Prostate gland (tissue), 2 donors: ENCODE measurements around the gene CD248.

Source experiments
- CTCF ChIP-seq, 4 experiments: fragments of 200-600 bp in 2 of 4; fragments of 450-650 bp in 2 of 4; sonication (generic) in 2 of 4; IDR thresholded peaks; 1 replicate in 3 of 4; 2 replicates in 1 of 4; pipeline ENCODE4 v1.5.1; 2016 to 2019; ENCODE audit warnings: antibody characterized with exemption in 4 of 4, mild to moderate bottlenecking in 2 of 4, moderate library complexity in 2 of 4
- POLR2A ChIP-seq: fragments of 450-650 bp; IDR thresholded peaks from one replicate; pipeline ENCODE4 v1.6.1; 2016; ENCODE audit warnings: antibody characterized with exemption, mild to moderate bottlenecking
- POLR2AphosphoS5 ChIP-seq: sonication (generic); formaldehyde crosslinking; IDR thresholded peaks from one replicate; pipeline ENCODE4 v1.6.1; 2017; ENCODE audit warnings: antibody characterized with exemption

GRCh38 chr11:66346476-66347424, 29.9 kb upstream of the CD248 start:
- TF ChIP-seq CTCF (IDR thresholded peaks at IDR 0.05) = no peak
- no peak for TF ChIP-seq POLR2A
- no peak for TF ChIP-seq POLR2AphosphoS5
